Measurements from ENCODE around the gene C2orf80. TPM values are rescaled to one million over a fixed set of nuclear protein-coding genes. Genes with fewer than 3 reads are reported as not detected.

Gene C2orf80
- total and polyA plus RNA-seq, 9 of the 15 experiments (the other 6 are each of a cell fraction or from before 2014, with no cell fraction given), result not detected

- in situ Hi-C loops (cut with MboI), result no loop called here
- Histone ChIP-seq H3K4me2 (ENCODE audit: insufficient read depth, low read length) (no peak overlapping the region), H3K9me3 (replicated peaks; ENCODE audit: control insufficient read depth, insufficient read depth, low read depth, low read length) (no peaks in the 10 kb centered on the region), H3K9me1 (ENCODE audit: control insufficient read depth, insufficient read depth, low read length) (no peaks in the 10 kb centered on the region), H3K4me1 (replicated peaks in 1 of 2; ENCODE audit: control insufficient read depth in 2 of 2, insufficient read depth in 2 of 2, low read length in 2 of 2) (no peaks in the 10 kb centered on the region), H3K27me3 (ENCODE audit: control insufficient read depth in 2 of 2, insufficient read depth in 2 of 2, low read length in 2 of 2) (no peaks in the 10 kb centered on the region), H4K20me1 (replicated peaks; ENCODE audit: control insufficient read depth, insufficient read depth, low read length) (no peaks in the 10 kb centered on the region), H3K4me3 (no peak overlapping the region), H3K36me3 (ENCODE audit: control insufficient read depth, insufficient read depth, low read length) (no peaks in the 10 kb centered on the region), H2AFZ (ENCODE audit: low read depth, low read length) (no peak overlapping the region), H3K79me2 (ENCODE audit: control insufficient read depth, insufficient read depth, low read length) (no peaks in the 10 kb centered on the region), H3K9ac (ENCODE audit: insufficient read depth in 1 of 2, low read depth in 2 of 2, low read length in 2 of 2) (no peak overlapping the region), H3K27ac (ENCODE audit: extremely low read depth, low read depth, low read length) (no peak overlapping the region)
- FAIRE-seq (no peak), ATAC-seq (no peak), DNase-seq (ENCODE audit: extremely low read depth in 1 of 4, low spot score in 3 of 4) (no peak)
- BruUV-seq (replicated peaks), result no TSS peak
- ChIA-PET POLR2A (no interaction called here), CTCF (ENCODE audit: low intra/inter-chr PET ratio) (no interaction called here)
- intact Hi-C loops (cut with micrococcal nuclease), result no loop called here
- TF ChIP-seq ZNF316 (IDR thresholded peaks at IDR 0.05), result no peak
- no peak for TF ChIP-seq ZFPM2 (CRISPR knock-in tag; IDR thresholded peaks at IDR 0.05)
- no peak for TF ChIP-seq ASH1L (IDR thresholded peaks at IDR 0.05; ENCODE audit: borderline replicate concordance, low read depth, partially characterized antibody)
- no peak for TF ChIP-seq RBM15 (IDR thresholded peaks at IDR 0.05; ENCODE audit: insufficient read depth, low read length)
- no peak for TF ChIP-seq ELF2 (CRISPR knock-in tag; IDR thresholded peaks at IDR 0.05)
- no peak for TF ChIP-seq MLX (CRISPR knock-in tag; conservative IDR thresholded peaks at IDR 0.05)
- TF ChIP-seq, protein P1, sequence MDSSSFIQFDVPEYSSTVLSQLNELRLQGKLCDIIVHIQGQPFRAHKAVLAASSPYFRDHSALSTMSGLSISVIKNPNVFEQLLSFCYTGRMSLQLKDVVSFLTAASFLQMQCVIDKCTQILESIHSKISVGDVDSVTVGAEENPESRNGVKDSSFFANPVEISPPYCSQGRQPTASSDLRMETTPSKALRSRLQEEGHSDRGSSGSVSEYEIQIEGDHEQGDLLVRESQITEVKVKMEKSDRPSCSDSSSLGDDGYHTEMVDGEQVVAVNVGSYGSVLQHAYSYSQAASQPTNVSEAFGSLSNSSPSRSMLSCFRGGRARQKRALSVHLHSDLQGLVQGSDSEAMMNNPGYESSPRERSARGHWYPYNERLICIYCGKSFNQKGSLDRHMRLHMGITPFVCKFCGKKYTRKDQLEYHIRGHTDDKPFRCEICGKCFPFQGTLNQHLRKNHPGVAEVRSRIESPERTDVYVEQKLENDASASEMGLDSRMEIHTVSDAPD (CRISPR knock-in tag; IDR thresholded peaks at IDR 0.05), result no peak
- no peak for TF ChIP-seq TAF15 (IDR thresholded peaks at IDR 0.05; ENCODE audit: low read depth, low read length)
- TF ChIP-seq NRF1 (conservative IDR thresholded peaks at IDR 0.05 in 1 of 2, IDR thresholded peaks at IDR 0.05 in 1 of 2), result no peak
- TF ChIP-seq MCM2 (IDR thresholded peaks at IDR 0.05; ENCODE audit: low read depth), result no peak
- TF ChIP-seq, protein P2, sequence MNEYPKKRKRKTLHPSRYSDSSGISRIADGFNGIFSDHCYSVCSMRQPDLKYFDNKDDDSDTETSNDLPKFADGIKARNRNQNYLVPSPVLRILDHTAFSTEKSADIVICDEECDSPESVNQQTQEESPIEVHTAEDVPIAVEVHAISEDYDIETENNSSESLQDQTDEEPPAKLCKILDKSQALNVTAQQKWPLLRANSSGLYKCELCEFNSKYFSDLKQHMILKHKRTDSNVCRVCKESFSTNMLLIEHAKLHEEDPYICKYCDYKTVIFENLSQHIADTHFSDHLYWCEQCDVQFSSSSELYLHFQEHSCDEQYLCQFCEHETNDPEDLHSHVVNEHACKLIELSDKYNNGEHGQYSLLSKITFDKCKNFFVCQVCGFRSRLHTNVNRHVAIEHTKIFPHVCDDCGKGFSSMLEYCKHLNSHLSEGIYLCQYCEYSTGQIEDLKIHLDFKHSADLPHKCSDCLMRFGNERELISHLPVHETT (CRISPR knock-in tag; conservative IDR thresholded peaks at IDR 0.05 in 1 of 2, IDR thresholded peaks at IDR 0.05 in 1 of 2), result no peak
- TF ChIP-seq ATF3 (IDR thresholded peaks at IDR 0.05), result no peak
- TF ChIP-seq ATF3 (CRISPR knock-in tag; conservative IDR thresholded peaks at IDR 0.05), result no peak
- 0% methylated on average over 2 of the region's 2 CpGs for WGBS (ENCODE audit: insufficient coverage, low coverage, missing lambda C conversion rate)
Measured at GRCh38 chr2:208156439-208156838, 33.4 kb downstream of the C2orf80 start.

All from K562 (cell line).